Thyroid gland (tissue), 4 donors: ENCODE data around the gene CARMIL1.

Source experiments
- CTCF ChIP-seq, 6 experiments: fragments of 200-600 bp in 3 of 6; fragments of 450-650 bp in 3 of 6; sonication (generic) in 3 of 6; IDR thresholded peaks; one replicate each; pipeline ENCODE4 v1.5.1; 2016 to 2019; ENCODE audit warnings: antibody characterized with exemption in 6 of 6, mild to moderate bottlenecking in 2 of 6, inconsistent platforms in 1 of 6, moderate library complexity in 1 of 6
- POLR2A ChIP-seq, 2 donors: fragments of 450-650 bp; IDR thresholded peaks; one replicate each; pipeline ENCODE4 v1.6.1; 2017; ENCODE audit warnings: antibody characterized with exemption in 2 of 2, mild to moderate bottlenecking in 2 of 2, moderate library complexity in 1 of 2

DNA sequence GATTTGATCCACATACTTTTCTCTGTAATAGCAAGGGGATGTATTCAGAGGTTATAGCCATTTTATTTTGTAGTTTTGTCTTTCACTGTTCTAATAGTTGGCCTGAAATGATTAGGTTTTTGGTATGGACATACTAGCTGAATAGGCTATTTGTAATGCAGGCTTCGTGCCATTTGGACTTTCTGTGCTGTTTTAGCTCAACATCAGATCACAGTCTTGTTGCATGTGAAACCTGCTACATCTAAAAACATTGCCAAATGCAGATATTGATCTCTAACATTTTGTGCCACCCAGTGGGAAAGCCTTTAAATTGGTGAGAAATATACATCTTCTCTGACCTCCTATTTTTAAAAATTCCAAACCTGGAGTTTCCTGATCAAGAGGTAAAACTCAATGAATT, 215.3 kb downstream of the CARMIL1 start:
- TF ChIP-seq CTCF (IDR thresholded peaks at IDR 0.05), result no peak
- TF ChIP-seq POLR2A (IDR thresholded peaks at IDR 0.05), result no peak
